HFFc6 (cell line): ENCODE measurements around the gene MSRB3. TPM values are rescaled to one million over a fixed set of nuclear protein-coding genes. Genes with fewer than 3 reads are reported as not detected.
"Not testable (repeated sequence)": the region's sequence is repeated elsewhere in the genome, so short reads cannot be mapped to it uniquely, and the experiment has no call there.

ENCODE experiments used
- DNase-seq: peaks from one replicate; pipeline ENCODE4 v3.0.0-alpha.2; 2018
- H3K27ac Mint-ChIP-seq: 2 replicates; pipeline ENCODE4 v1.8.0; 2020; ENCODE audit warnings: mild to moderate bottlenecking, mixed read lengths
- H3K27me3 Mint-ChIP-seq: 2 replicates; pipeline ENCODE4 v1.8.0; 2021; ENCODE audit warnings: mild to moderate bottlenecking, moderate library complexity, mixed read lengths; ENCODE audit not compliant: insufficient read depth
- H3K36me3 Mint-ChIP-seq: 2 replicates; pipeline ENCODE4 v1.8.0; 2021; ENCODE audit warnings: low read depth, mixed read lengths
- H3K4me1 Mint-ChIP-seq: 2 replicates; pipeline ENCODE4 v1.8.0; 2020; ENCODE audit warnings: low read depth, mixed read lengths
- H3K4me3 Mint-ChIP-seq: 2 replicates; pipeline ENCODE4 v1.8.0; 2020; ENCODE audit warnings: mild to moderate bottlenecking, moderate library complexity, mixed read lengths
- H3K9me3 Mint-ChIP-seq: 2 replicates; pipeline ENCODE4 v1.8.0; 2020; ENCODE audit warnings: mild to moderate bottlenecking, mixed read lengths
- total RNA-seq, 6 experiments: library from RNA; stranded (reverse); fragmentation: NEBNext Ultra II Directional; extraction: Animal tissue kit (Norgen Biotek cat#: 25700); gene quantifications; 2 replicates in 1 of 6; 3 replicates in 5 of 6; pipeline ENCODE4 v1.2.3, GENCODE V29; 2021
- TF ChIP-seq, protein P1 (sequence below): fragments of 200-600 bp; sonication (generic); IDR thresholded peaks from 2 replicates; pipeline ENCODE4 v1.5.0; 2021; ENCODE audit warnings: antibody characterized with exemption, mild to moderate bottlenecking

Gene MSRB3
- total RNA-seq, 6 experiments from 2014 or later: 108 to 143 (median 127) TPM

DNA sequence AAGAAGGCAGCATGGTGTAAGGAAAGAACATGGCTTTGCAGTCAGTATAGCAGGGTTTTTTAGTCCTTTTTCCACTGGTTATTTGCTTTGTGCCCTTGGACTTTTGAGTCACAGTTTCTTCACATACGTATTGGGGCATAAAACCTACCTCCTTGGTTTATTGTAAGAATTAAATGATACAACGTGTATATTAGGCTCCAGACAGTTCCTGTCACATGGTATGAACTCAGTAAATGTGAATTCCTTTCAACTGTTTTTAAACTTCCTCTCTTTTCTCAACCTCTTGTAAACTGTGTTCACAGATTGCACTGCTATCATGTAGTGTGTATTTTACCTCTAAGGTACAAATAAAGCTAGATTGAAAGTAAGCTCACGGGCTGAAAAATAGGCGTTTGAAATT lies 29.5 kb downstream of the MSRB3 start:
- Mint-ChIP-seq H3K4me3 (peak overlapping the region; percentile 74), H3K27me3 (no peaks in the 10 kb centered on the region), H3K36me3 (peaks cover 12% of the 10 kb centered on the region), H3K9me3 (no peaks in the 10 kb centered on the region), H3K27ac (peak overlapping the region; percentile 82), H3K4me1 (peaks cover 98% of the 10 kb centered on the region)
- peak; percentile 13 for DNase-seq
- TF ChIP-seq, protein P1, sequence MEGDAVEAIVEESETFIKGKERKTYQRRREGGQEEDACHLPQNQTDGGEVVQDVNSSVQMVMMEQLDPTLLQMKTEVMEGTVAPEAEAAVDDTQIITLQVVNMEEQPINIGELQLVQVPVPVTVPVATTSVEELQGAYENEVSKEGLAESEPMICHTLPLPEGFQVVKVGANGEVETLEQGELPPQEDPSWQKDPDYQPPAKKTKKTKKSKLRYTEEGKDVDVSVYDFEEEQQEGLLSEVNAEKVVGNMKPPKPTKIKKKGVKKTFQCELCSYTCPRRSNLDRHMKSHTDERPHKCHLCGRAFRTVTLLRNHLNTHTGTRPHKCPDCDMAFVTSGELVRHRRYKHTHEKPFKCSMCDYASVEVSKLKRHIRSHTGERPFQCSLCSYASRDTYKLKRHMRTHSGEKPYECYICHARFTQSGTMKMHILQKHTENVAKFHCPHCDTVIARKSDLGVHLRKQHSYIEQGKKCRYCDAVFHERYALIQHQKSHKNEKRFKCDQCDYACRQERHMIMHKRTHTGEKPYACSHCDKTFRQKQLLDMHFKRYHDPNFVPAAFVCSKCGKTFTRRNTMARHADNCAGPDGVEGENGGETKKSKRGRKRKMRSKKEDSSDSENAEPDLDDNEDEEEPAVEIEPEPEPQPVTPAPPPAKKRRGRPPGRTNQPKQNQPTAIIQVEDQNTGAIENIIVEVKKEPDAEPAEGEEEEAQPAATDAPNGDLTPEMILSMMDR: no peak

DNA sequence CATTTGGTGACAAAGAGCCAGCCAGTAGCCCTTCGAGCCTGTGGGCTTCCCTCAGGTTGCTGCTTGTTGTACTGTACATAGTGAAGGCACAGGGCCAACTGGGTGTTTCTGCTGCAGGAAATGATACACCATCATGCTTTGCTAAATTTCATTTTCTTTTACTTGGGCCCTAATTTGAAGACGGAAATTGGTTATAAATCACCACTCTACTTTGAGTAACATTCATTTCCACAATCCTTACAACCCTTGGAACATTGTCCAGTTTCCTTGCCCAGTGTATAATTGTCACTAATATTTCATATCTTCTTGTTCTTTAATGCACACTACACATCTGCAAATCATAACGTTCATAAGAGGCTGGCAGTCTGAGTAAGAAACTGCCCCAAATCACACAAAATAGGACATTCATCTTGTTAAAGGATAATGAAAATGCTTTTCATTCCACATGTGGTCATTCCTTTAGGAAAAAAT lies 30.2 kb downstream of the MSRB3 start:
- peak; percentile 29 for DNase-seq
- peaks cover 98% of the 10 kb centered on the region for H3K4me1 Mint-ChIP-seq

DNA sequence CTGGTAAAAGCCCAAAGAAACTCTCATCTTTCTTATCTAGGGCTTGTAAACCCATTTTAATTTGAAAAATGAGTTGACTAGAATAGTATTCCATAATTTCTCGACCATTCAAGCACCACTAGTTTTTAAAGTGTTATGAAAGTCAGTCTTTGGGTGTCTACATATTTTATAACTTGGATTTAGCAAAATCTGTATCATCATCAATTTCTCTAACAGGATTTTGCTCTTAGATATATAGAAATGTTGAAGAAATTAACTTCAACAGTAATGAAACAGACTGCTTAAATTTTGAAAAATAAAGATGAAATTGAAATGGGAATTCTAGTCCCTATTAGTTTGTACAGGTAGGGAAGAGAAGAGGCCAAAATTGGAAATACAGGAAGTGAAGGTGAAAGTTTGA lies 32.8 kb downstream of the MSRB3 start:
- Mint-ChIP-seq H3K4me1 (peaks cover 83% of the 10 kb centered on the region), H3K36me3 (peaks cover 12% of the 10 kb centered on the region)
- TF ChIP-seq, protein P1: no peak

More for the DNA sequence above, 30.2 kb downstream of the MSRB3 start:
- TF ChIP-seq, protein P1: no peak
- Mint-ChIP-seq H3K27me3 (no peaks in the 10 kb centered on the region; the same call in 1 of the 2 replicates), H3K27ac (peak overlapping the region; percentile 82), H3K36me3 (peaks cover 12% of the 10 kb centered on the region), H3K9me3 (no peaks in the 10 kb centered on the region), H3K4me3 (peak overlapping the region; percentile 74)

DNA sequence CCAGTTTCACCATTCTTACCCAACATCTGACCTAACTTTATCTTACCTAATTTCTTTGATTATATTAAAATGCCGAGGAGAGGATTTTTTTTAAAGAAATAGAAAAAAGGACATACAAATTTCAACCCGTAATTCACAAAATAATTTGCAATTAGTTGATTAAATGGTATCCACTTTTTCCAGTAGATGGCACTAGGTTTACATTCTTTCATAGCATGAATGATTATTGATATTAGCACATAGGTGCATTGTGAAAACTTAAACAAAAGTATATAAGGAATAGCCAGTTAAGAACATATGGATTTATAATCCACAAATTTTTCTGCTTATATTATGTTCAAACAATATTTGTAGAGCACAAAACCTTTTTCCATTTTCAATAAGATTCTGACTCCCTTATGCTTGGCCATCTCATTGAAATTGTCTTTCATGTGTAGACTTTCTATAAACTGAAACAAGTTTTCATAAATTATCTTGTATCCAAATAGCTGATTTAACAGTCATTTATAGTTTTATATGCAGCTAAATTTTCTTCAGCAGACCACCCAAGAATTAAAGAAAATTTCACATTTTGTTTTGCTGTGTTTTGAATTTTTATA lies 35.3 kb downstream of the MSRB3 start:
- H3K27ac Mint-ChIP-seq: peak overlapping the region; percentile 53; the same call in 1 of the 2 replicates
- H3K36me3 Mint-ChIP-seq: peaks cover 24% of the 10 kb centered on the region
- H3K4me1 Mint-ChIP-seq: peaks cover 77% of the 10 kb centered on the region
- DNase-seq: peak; percentile 2
- TF ChIP-seq, protein P1: peak; percentile 81
- no peaks in the 10 kb centered on the region for H3K9me3 Mint-ChIP-seq
- H3K4me3 Mint-ChIP-seq: peak overlapping the region; percentile 20; the same call in 1 of the 2 replicates
- H3K27me3 Mint-ChIP-seq: no peaks in the 10 kb centered on the region; the same call in 1 of the 2 replicates

More for the DNA sequence above, 32.8 kb downstream of the MSRB3 start:
- peak overlapping the region; percentile 38; the same call in 1 of the 2 replicates for H3K27ac Mint-ChIP-seq
- H3K27me3 Mint-ChIP-seq: no peaks in the 10 kb centered on the region; the same call in 1 of the 2 replicates
- no peak for DNase-seq
- no peaks in the 10 kb centered on the region for H3K9me3 Mint-ChIP-seq
- H3K4me3 Mint-ChIP-seq: no peak overlapping the region

DNA sequence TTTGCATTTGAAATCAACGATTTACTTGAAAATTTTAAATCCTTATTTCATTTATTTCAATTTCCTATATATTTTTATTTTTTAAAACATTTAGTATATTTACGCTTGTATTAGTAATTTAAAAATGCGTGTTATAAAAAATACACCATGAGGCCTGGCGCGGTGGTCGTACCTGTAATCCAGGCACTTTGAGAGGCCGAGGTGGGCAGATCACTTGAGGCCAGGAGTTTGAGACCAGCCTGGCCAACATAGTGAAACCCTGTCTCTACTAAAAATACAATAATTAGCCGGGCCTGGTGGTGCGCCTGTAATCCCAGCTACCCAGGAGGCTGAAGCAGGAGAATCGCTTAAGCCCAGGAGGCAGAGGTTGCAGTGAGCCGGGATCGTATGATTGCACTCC lies 36.8 kb downstream of the MSRB3 start:
- not testable (repeated sequence) for H3K4me3 Mint-ChIP-seq, H3K27ac Mint-ChIP-seq, H3K27me3 Mint-ChIP-seq, H3K9me3 Mint-ChIP-seq, DNase-seq
- Mint-ChIP-seq H3K36me3 (peaks cover 13% of the 10 kb centered on the region), H3K4me1 (peaks cover 77% of the 10 kb centered on the region)

DNA sequence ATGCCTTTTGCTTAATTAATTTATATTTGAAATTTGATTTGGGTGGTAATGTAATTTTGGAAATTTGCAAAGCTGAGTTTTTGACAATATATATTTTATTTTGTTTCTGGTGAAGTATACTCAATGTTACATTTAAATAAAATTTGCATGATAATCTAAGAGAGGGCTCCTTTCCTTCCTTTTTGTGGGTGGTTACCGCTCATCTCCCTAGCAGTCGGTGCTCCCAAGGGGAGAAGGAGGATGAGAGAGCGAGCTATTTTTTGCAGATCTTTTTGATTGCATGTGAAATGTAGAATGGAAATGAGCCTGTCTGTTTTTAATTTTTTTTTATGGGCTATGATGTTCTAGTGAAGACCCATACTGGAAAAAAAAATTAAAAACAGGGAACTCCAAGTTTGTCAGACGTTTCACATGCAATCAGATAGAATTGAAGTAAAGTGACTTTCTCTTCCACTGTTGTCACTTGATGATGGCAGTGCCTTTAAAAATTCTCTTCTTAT lies 39.8 kb downstream of the MSRB3 start:
- H3K27ac Mint-ChIP-seq: no peak overlapping the region
- peaks cover 1% of the 10 kb centered on the region for H3K27me3 Mint-ChIP-seq
- peaks cover 64% of the 10 kb centered on the region for H3K4me1 Mint-ChIP-seq

More for the DNA sequence above, 39.8 kb downstream of the MSRB3 start:
- Mint-ChIP-seq H3K36me3 (peaks cover 30% of the 10 kb centered on the region), H3K9me3 (no peaks in the 10 kb centered on the region), H3K4me3 (no peak overlapping the region)
- DNase-seq: no peak
- TF ChIP-seq, protein P1: no peak
